Upper lobe of left lung (tissue), 6 donors: ENCODE data around the gene UBE2C. TPM values are rescaled to one million over a fixed set of nuclear protein-coding genes. Genes with fewer than 3 reads are reported as not detected.
"Not testable (repeated sequence)": the region's sequence is repeated elsewhere in the genome, so short reads cannot be mapped to it uniquely, and the experiment has no call there.

Experiments used
- ATAC-seq, 2 donors: fragments of 200-7000 bp; cut with Tn5 transposase; one replicate each; pipeline ENCODE4 v1.9.1; 2022; ENCODE audit warnings: mild to moderate bottlenecking in 2 of 2, moderate library complexity in 2 of 2; ENCODE audit not compliant: low FRiP score in 2 of 2
- DNase-seq, 2 donors: peaks; one replicate each; pipeline ENCODE4 v3.0.0-alpha.2; 2019 to 2020
- H3K27ac ChIP-seq, 4 donors: fragments of 200-600 bp; sonication (generic); one replicate each; pipeline ENCODE4 v1.5.1; 2016 to 2019
- H3K27me3 ChIP-seq, 4 donors: fragments of 200-600 bp; sonication (generic); one replicate each; pipeline ENCODE4 v1.5.1; 2017 to 2019
- H3K36me3 ChIP-seq, 4 donors: fragments of 200-600 bp; sonication (generic); one replicate each; pipeline ENCODE4 v1.5.1; 2016 to 2019
- H3K4me1 ChIP-seq, 4 donors: fragments of 200-600 bp; sonication (generic); one replicate each; pipeline ENCODE4 v1.5.1; 2018 to 2019
- H3K4me3 ChIP-seq, 4 donors: fragments of 200-600 bp; sonication (generic); one replicate each; pipeline ENCODE4 v1.5.1; 2017 to 2019; ENCODE audit warnings: mild to moderate bottlenecking in 2 of 4, moderate library complexity in 1 of 4
- H3K9me3 ChIP-seq, 4 donors: fragments of 200-600 bp; sonication (generic); one replicate each; pipeline ENCODE4 v1.5.1; 2018 to 2019
- EP300 ChIP-seq, 4 donors: sonication (generic); formaldehyde crosslinking; IDR thresholded peaks; one replicate each; pipeline ENCODE4 v1.5.1; 2017; ENCODE audit warnings: antibody characterized with exemption in 4 of 4, control low read depth in 2 of 4
- POLR2A ChIP-seq, 4 donors: fragments of 450-650 bp; IDR thresholded peaks; one replicate each; pipeline ENCODE4 v1.5.1; 2016 to 2017; ENCODE audit warnings: antibody characterized with exemption in 4 of 4, mild to moderate bottlenecking in 2 of 4
- POLR2AphosphoS5 ChIP-seq, 2 donors: sonication (generic); formaldehyde crosslinking; IDR thresholded peaks; one replicate each; pipeline ENCODE4 v1.5.1; 2017; ENCODE audit warnings: antibody characterized with exemption in 2 of 2
- WGBS, 2 donors: methylation state at CpG; one replicate each; pipeline ENCODE4 v1.1.5; 2017 to 2018; 5-methylcytosine and 5-hydroxymethylcytosine counted together
- total RNA-seq, 6 donors: library from RNA; depleted of rRNA in 4 of 6; stranded (reverse); fragments of >200 nt in 4 of 6; gene quantifications; one replicate each; pipeline versions ENCODE4 v1.1.0 to v1.2.1, GENCODE V29; 2016 to 2021
- TF ChIP-seq, protein P1 (sequence below), 6 experiments: fragments of 450-650 bp in 4 of 6; fragments of 200-600 bp in 2 of 6; sonication (generic) in 2 of 6; IDR thresholded peaks; one replicate each; pipeline ENCODE4 v1.5.1; 2016 to 2019; ENCODE audit warnings: antibody characterized with exemption in 6 of 6
- donor health status: DM: no; HTN: no; CAD: no; lungs with moderate emphysema.
- donor health status: DM: no; HTN: yes; CAD: no; lungs with severe emphysema.

The UBE2C gene
- total RNA-seq, 6 donors from 2014 or later: 1.1 to 12.5 (median 3.5) TPM; not detected in 2

DNA sequence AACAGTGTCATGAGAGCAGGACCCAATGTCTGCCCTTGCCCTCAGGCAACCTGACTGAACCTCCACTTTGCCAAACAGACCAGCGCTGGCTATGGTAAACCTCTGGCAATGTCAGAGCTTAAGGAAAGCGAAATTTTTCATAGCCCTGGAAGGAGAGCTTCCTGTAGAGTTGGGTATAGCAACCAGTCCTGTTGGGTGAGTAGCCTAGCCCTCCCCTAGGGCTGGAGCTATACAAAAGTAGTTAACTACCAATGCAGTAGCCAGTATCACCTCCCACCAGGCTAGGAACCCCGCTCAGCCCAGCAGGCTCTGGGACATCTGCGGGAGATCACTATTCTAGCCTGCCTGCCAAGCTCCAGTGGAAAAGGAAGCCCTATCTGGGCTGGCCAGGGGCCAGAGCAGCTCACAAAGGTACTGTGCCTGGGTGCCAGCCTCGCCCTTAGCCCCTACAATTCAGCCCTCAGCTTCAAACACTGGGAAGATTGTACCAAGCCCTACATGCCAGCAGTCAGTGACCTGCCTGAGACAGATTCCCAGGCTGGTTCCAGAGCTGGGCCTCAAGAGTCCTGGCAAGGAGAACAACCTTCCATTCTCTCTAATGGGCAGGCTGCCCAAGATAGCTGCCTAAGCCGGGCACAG, 28.7 kb upstream of the UBE2C start:
- TF ChIP-seq EP300 (IDR thresholded peaks at IDR 0.05) (no peak), POLR2A (IDR thresholded peaks at IDR 0.05) (no peak), POLR2AphosphoS5 (IDR thresholded peaks at IDR 0.05) (no peak)
- TF ChIP-seq, protein P1, sequence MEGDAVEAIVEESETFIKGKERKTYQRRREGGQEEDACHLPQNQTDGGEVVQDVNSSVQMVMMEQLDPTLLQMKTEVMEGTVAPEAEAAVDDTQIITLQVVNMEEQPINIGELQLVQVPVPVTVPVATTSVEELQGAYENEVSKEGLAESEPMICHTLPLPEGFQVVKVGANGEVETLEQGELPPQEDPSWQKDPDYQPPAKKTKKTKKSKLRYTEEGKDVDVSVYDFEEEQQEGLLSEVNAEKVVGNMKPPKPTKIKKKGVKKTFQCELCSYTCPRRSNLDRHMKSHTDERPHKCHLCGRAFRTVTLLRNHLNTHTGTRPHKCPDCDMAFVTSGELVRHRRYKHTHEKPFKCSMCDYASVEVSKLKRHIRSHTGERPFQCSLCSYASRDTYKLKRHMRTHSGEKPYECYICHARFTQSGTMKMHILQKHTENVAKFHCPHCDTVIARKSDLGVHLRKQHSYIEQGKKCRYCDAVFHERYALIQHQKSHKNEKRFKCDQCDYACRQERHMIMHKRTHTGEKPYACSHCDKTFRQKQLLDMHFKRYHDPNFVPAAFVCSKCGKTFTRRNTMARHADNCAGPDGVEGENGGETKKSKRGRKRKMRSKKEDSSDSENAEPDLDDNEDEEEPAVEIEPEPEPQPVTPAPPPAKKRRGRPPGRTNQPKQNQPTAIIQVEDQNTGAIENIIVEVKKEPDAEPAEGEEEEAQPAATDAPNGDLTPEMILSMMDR (IDR thresholded peaks at IDR 0.05): no peak
- ATAC-seq (no peak), DNase-seq (peak in 1 of 2 donors; percentile 49)
- WGBS, 2 donors: 66 to 83% methylated on average over 3 to 6 of the region's 6 CpGs
- H3K4me3 ChIP-seq: no peak overlapping the region
- peak overlapping the region in 3 of 4 donors; percentile 17 to 92 (median 38) for H3K27ac ChIP-seq
- no peaks in the 10 kb centered on the region for H3K27me3 ChIP-seq
- H3K4me1 ChIP-seq: peaks cover 20 to 51% (median 26%) of the 10 kb centered on the region in 4 donors
- no peaks in the 10 kb centered on the region for H3K9me3 ChIP-seq
- H3K36me3 ChIP-seq: no peaks in the 10 kb centered on the region

DNA sequence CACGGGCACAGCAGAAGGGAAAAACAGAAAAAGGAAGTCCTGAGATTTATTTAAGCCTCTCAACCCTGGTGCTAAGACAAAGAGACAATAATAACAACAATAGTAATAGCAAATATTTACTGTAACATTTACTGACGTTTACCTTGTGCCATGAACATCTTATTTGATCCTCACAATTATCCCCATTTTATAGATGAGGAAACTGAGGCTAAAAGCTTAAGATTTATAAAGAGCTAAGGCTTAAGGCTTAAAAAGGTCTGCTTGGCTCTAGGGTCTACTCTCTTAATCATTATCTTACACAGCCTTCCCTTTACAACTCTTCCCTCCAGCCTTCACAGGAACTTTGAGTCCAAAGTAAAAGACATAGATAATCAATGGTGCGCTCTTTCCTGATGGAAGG, 24.1 kb upstream of the UBE2C start:
- 51 to 62% methylated on average over 3 of the region's 3 CpGs for WGBS, 2 donors
- H3K4me1 ChIP-seq: peaks cover 9 to 27% (median 22%) of the 10 kb centered on the region in 4 donors
- ATAC-seq (no peak), DNase-seq (no peak)
- H3K36me3 ChIP-seq: no peaks in the 10 kb centered on the region
- H3K4me3 ChIP-seq: no peak overlapping the region
- no peaks in the 10 kb centered on the region for H3K9me3 ChIP-seq
- no peak for TF ChIP-seq POLR2AphosphoS5 (IDR thresholded peaks at IDR 0.05)
- no peak for TF ChIP-seq EP300 (IDR thresholded peaks at IDR 0.05)
- no peak for TF ChIP-seq POLR2A (IDR thresholded peaks at IDR 0.05)
- TF ChIP-seq, protein P1 (IDR thresholded peaks at IDR 0.05): no peak
- no peak overlapping the region for H3K27ac ChIP-seq
- H3K27me3 ChIP-seq: no peaks in the 10 kb centered on the region

DNA sequence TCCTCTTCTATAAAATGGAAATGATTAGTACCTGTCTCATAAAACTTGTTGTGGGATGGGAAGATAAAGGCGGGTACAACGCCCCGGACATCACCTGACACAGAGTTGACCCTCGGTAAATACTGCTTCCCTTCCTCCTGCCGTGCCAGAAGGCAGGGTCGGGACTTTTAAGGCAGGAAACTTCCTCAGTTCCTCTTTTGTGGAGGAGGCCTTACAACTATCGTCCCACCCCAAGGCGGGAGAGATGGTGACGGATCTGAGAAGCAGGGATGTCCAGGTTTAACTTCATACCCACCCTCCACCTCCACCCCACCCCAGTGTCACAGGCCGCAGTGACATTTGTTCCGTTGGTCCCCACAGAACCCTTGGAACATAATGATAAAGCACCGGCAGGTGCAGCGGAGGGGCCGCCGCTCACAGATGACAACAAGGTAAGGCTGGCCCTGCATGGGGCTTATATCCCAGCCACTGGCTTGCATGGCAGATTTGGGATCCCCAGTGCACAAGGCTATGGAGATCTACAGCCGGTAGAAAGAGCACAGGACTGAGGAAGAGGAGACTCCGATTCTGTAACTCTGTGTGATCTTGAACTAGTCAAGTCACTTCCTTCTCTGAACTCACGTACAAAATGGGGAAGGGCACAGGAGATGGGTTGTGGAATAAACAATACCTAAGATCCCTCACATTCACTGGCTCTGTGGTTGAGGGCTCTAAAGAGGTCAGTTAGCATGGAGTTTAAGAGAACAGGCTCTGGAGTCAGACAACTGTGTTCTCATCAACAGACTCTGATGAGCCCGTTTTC, 19.9 kb upstream of the UBE2C start:
- H3K9me3 ChIP-seq: no peaks in the 10 kb centered on the region
- DNase-seq (peak; percentile 27 to 51), ATAC-seq (peak; percentile 41 to 70)
- H3K36me3 ChIP-seq: peaks cover 17 to 37% (median 29%) of the 10 kb centered on the region in 4 donors
- H3K27me3 ChIP-seq: no peaks in the 10 kb centered on the region
- peak overlapping the region; percentile 84 to 99 (median 96) for H3K4me3 ChIP-seq
- WGBS, 2 donors: 18 to 21% methylated on average over 14 to 19 of the region's 19 CpGs
- no peak for TF ChIP-seq POLR2AphosphoS5 (IDR thresholded peaks at IDR 0.05)
- TF ChIP-seq EP300 (IDR thresholded peaks at IDR 0.05): no peak
- TF ChIP-seq, protein P1 (IDR thresholded peaks at IDR 0.05): no peak
- TF ChIP-seq POLR2A (IDR thresholded peaks at IDR 0.05): no peak
- H3K27ac ChIP-seq: peak overlapping the region; percentile 95 to 99 (median 96)
- peaks cover 11 to 21% (median 14%) of the 10 kb centered on the region in 4 donors for H3K4me1 ChIP-seq

DNA sequence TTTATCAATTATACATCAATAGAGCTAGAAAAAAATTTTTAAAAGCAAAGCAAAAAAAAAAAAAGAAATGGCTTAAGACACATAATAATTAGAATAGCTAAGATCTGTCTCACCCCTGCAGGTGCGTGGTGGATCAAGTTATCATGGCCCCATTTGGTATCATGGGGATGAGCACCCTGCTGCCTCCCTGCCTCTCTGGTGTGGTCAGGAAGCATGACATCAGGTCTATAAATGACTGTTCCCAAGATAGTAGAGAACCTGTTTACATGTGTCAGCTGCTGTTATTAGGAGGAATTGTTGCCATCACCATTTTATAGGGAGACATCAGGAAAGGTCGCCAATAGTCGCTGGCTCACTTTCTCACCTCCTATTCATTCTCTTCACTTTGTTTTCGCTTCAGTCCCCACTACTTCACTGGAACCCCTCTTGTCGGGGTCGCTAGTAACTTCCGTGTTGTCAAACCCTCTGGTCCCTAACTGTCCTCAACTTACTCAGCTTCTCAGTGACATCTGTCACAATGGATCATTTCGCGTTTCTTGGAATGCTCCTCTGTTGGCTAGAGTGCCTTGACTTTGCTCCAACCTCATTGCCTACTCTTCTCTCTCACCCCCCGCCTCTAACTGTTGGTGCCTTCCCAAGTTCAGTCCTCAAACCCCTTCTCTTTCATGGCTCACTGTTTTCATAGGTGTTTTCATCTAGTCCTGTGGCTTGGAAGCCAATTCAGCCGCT, 15.9 kb upstream of the UBE2C start:
- Histone ChIP-seq H3K36me3 (peaks cover 17 to 46% (median 37%) of the 10 kb centered on the region in 4 donors), H3K27me3 (no peaks in the 10 kb centered on the region), H3K9me3 (no peaks in the 10 kb centered on the region), H3K4me3 (no peak overlapping the region), H3K4me1 (peaks cover 8 to 22% (median 14%) of the 10 kb centered on the region in 4 donors), H3K27ac (no peak overlapping the region)
- ATAC-seq: no peak
- DNase-seq: no peak
- WGBS, 2 donors: 95 to 96% methylated on average over 11 of the region's 11 CpGs
- no peak for TF ChIP-seq POLR2AphosphoS5 (IDR thresholded peaks at IDR 0.05)
- no peak for TF ChIP-seq EP300 (IDR thresholded peaks at IDR 0.05)
- no peak for TF ChIP-seq POLR2A (IDR thresholded peaks at IDR 0.05)
- TF ChIP-seq, protein P1 (IDR thresholded peaks at IDR 0.05): no peak

DNA sequence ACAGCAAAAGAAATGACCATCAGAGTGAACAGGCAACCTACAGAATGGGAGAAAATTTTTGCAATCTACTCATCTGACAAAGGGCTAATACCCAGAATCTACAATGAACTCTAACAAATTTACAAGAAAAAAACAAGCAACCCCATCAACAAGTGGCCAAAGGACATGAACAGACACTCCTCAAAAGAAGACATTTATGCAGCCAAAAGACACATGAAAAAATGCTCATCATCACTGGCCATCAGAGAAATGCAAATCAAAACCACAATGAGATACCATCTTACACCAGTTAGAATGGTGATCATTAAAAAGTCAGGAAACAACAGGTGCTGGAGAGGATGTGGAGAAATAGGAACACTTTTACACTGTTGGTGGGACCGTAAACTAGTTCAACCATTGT, 14.9 kb upstream of the UBE2C start:
- not testable (repeated sequence) for H3K4me3 ChIP-seq, H3K9me3 ChIP-seq, DNase-seq, H3K27ac ChIP-seq, H3K27me3 ChIP-seq, ATAC-seq
- WGBS, 2 donors: no CpG with 5 or more reads among the region's 1 CpG
- Histone ChIP-seq H3K4me1 (peaks cover 6 to 16% (median 12%) of the 10 kb centered on the region in 4 donors), H3K36me3 (peaks cover 20 to 57% (median 48%) of the 10 kb centered on the region in 4 donors)

DNA sequence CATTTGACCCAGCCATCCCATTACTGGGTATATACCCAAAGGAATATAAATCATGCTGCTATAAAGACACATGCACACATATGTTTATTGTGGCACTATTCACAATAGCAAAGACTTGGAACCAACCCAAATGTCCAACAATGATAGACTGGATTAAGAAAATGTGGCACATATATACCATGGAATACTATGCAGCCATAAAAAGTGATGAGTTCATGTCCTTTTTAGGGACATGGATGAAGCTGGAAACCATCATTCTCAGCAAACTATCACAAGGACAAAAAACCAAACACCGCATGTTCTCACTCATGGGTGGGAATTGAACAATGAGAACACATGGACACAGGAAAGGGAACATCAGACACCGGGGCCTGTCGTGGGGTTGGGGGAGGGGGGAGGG, 14.5 kb upstream of the UBE2C start:
- not testable (repeated sequence) for ATAC-seq, DNase-seq
- peaks cover 24 to 61% (median 52%) of the 10 kb centered on the region in 4 donors for H3K36me3 ChIP-seq

More for the DNA sequence above, 14.5 kb upstream of the UBE2C start:
- not testable (repeated sequence) for H3K27ac ChIP-seq, H3K27me3 ChIP-seq, H3K4me3 ChIP-seq, H3K9me3 ChIP-seq
- peaks cover 1 to 12% (median 7%) of the 10 kb centered on the region in 4 donors for H3K4me1 ChIP-seq
- WGBS, 2 donors: 78 to 100% methylated on average over 3 of the region's 3 CpGs
